Measurements from ENCODE around the gene SLC7A7.
"Not testable (repeated sequence)": the region's sequence is repeated elsewhere in the genome, so short reads cannot be mapped to it uniquely, and the experiment has no call there.

Gene SLC7A7

DNA sequence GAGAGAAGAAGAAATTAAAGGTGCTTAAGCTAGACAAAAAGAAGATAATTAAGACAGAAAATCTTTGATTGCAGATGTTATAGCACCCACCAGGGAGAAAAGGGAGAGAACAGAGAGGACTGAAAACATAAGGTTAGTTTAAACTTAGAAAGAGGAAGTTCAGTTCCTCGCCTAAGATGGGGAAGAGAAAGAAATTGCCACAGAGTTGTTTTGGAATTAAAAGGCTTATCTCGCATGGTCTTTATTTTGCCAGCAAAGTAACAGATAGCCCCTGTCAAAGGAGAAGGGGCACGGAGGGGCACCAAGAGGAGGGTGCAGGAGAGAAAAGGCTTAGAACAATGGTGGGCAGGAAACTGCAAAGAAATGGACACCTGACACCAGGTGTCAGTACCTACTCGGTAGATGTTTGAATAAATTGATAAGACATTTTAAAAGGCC lies 66.6 kb downstream of the SLC7A7 start:
- DNase-seq (ENCODE audit: low spot score), result peak; percentile 51

DNA sequence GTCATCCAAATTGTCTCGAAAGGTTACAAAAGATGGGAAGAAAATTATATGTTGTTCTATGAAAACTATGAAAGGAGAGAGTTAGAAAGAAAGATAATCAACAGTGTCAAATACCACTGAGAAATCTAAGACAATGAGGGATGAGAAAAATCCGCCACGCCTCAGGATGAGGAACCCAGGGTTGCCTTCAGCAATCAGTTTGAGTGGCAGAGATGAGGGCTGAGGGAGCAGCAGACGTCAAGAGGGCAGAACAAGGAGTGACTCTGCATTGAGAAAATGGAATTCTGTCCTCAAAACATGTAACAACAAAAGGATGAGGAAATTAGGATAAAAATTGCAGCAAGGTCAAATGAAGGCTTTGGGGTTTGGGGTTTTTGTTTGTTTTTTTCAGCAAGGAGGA lies 67.0 kb downstream of the SLC7A7 start:
- DNase-seq (ENCODE audit: low spot score), result no peak

DNA sequence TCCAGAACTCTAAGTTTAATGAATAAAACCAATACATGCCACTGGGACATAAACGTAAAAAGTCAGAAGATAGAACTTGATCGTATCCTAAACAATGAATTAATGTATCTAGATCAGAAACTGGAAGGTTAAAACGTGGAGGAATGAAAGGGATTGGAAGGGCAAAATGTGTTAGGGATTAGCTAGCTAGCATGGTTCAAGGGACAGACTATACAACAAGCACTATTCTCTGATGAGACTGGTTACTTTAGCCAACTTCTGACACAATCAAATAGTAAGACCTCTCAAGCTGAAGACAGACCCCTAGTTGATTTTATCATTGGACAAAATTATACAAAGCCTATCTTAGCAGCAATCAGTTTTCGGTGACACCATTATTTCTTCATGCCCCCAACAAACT lies 67.5 kb downstream of the SLC7A7 start:
- no peak for DNase-seq (ENCODE audit: low spot score)

DNA sequence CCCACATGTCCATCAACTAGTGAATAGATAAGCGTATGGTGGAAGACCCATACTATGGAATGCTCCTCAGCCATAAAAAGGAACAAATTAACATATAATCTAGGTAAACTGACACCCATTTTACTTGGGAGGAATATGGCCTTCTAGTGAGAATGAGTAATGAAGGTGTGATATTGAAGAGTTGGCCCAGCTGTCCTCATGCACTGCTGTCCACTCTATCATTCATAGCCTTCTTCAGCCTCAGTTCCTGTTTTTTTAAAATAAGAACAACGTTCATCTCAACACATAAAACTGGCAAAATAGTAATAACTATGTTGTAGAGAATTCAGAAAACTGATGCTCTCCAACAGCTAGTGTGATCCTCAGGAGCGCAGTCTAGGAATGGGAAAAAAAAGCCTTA lies 75.2 kb downstream of the SLC7A7 start:
- DNase-seq (ENCODE audit: low spot score), result no peak

DNA sequence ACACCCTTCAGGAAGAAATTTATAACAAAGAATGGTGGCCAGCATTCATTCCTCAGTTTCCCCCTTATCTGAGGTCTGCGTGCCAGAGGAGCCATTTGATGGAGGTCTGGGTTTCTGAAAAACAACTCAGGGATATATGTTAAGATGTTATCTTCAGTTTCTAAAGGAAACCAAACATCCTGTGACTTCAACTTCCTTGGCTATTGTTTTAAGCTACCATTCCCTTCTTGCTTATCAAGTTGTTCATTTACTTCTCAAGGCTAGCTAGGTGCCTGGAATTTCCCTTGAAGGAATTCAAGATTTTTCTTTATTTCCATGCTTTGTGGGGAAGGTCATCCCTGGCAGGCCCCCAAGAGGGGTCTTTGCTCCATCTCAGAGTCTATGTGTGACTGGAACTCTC lies 75.8 kb downstream of the SLC7A7 start:
- no peak for DNase-seq (ENCODE audit: low spot score)

DNA sequence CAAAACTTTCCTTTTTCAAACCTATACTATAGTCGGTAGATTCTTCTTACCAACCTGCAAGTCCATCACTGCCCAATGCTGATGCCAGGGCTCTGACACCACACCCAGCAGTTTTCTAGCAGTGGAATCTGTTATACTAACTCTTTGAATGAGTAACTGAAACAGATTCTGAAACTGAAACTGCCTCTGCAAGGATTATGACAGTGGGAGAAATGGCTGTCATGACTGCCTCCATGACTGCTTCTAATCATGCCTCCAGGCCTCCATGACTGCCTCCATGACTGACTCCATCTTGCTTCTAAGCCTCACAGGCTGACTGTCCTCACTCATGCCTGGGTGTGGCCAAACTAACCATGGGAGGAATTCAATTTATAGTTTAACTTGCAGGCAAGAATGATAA lies 78.2 kb downstream of the SLC7A7 start:
- DNase-seq (ENCODE audit: low spot score), result no peak

DNA sequence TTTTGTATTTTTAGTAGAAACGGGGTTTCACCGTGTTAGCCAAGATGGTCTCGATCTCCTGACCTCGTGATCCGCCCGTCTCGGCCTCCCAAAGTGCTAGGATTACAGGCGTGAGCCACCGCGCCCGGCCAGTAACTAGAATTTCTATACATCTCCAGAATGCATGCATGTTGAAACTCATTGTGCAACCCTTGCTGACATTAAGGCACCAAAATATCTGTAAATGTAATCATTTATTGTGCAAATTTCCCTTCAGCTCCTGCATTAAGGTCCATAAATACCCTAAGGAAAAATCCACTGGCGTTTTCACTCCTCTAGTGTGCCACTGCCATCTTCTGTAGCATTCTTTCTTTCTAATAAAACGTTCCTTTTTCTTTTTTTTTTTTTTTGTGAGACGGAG lies 78.9 kb downstream of the SLC7A7 start:
- not testable (repeated sequence) for DNase-seq (ENCODE audit: low spot score)

DNA sequence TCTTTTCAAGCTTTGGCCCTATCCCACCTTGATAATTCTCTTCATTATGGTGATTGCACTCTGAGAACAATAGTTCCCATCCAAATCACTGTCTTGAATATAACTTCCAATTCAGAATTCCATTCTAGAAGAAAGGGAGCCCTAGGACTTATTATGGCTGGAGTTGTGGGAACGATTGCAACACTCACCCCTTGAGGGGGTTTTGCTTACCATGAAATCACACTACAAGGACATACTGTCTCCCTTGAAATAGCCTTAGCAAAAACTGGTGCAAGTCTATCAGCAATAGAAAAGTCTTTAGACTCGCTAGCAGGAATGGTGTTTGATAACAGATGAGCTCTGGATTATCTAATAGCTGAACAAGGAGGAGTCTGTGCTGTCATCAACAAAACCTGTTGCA lies 80.1 kb downstream of the SLC7A7 start:
- no peak for DNase-seq (ENCODE audit: low spot score)

DNA sequence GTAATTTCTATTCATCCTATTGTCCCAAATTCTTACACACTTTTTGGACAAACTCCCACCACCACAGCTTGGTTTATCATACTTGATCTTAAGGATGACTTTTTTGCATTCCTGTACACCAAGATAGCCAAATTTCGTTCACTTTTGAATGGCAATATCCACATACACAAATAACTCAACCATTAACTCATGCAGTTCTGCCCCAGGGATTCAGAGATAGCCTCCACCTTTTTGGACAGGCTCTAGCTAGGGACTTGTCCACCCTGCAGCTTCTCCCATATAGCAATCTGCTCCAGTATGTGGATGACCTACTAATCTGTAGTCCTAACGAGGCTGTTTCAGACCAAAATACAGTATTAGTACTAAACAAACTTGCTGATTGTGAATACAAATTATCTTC lies 81.4 kb downstream of the SLC7A7 start:
- DNase-seq (ENCODE audit: low spot score), result no peak

DNA sequence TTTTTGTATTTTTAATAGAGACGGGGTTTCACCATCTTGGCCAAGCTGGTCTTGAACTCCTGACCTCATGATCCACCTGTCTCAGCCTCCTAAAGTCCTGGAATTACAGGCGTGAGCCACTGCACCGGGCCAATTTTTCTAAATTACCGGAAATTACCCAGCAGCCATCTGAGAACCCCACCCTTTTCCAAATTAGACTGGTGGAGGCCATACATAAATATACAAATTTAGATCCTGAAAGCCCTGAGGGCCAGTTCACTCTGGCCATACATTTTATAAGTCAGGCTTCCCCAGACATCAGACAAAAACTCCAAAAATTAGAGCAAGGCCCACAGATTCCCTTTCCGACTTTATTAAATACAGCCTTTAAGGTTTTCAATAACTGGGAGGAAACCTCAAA lies 83.2 kb downstream of the SLC7A7 start:
- DNase-seq (ENCODE audit: low spot score), result not testable (repeated sequence)

DNA sequence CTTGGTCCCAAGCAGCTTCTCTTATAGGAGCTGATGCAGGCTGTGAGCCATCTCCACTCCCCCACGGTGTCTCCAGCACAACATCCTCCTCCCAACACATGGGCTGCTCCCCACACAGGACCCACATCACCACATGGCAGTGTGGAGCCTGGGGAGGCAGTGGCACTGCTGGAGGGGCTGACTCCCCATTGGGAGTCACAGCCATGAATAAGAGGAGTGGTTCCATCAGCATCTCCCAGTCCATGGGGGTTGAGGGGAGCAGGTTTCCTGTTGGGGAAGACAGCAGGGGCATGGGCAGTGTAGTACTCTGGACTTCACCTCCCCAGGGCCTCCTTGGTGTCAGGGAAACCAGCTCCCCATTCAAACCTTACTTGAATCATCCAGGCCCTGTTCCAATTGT lies 89.2 kb downstream of the SLC7A7 start:
- no peak for DNase-seq (ENCODE audit: low spot score)

DNA sequence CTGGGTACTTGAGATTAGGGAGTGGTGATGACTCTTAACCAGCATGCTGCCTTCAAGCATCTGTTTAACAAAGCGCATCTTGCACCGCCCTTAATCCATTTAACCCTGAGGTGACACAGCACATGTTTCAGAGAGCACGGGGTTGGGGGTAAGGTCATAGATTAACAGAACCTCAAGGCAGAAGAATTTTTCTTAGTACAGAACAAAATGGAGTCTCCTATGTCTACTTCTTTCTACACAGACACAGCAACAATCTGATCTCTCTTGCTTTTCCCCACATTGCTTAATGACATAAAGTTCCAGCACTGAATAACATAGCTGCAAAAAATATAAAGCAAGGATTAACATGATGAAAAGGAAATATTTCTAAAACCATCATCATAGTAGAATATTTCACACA lies 89.9 kb downstream of the SLC7A7 start:
- not testable (repeated sequence) for DNase-seq (ENCODE audit: low spot score)

DNA sequence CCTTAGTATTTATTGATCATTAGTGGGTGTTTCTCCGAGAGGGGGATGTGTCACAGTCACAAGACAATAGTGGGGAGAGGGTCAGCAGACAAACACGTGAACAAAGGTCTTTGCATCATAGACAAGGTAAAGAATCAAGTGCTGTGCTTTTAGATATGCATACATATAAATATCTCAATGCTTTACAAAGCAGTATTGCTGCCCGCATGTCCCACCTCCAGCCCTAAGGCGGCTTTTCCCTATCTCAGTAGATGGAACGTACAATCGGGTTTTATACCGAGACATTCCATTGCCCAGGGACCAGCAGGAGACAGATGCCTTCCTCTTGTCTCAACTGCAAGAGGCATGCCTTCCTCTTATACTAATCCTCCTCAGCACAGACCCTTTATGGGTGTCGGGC lies 90.4 kb downstream of the SLC7A7 start:
- DNase-seq (ENCODE audit: low spot score), result not testable (repeated sequence)

DNA sequence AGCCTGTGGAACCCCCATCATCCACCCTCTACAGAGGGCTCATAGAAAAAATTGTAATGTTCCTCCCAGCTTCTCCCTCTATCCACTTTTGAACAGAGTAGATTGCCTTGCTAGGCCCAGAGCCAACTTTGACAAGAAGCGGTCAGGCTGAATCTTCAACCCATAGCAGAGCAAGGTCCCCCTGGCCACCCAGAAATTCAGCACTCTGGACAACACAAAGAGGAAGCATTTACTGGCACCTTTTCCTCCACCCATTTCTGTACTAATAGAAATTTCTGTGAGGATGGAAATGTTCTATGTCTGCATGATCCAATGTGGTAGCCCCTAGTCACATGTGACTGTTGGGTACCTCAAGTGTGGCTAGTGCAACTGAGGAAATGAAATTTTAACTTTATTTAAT lies 91.4 kb downstream of the SLC7A7 start:
- no peak for DNase-seq (ENCODE audit: low spot score)
